Measurements from ENCODE around the gene C4orf46. TPM values are rescaled to one million over a fixed set of nuclear protein-coding genes. Genes with fewer than 3 reads are reported as not detected.
"Not testable (repeated sequence)": the region's sequence is repeated elsewhere in the genome, so short reads cannot be mapped to it uniquely, and the experiment has no call there.

Gene C4orf46
- 15.9 TPM for polyA plus RNA-seq (2013, experiment 1 of 2; ENCODE audit: insufficient read length)
- polyA plus RNA-seq (2013, experiment 2 of 2; ENCODE audit: insufficient read length): 15.8 TPM

GRCh38 chr4:158671665-158671914 lies at the start of gene C4orf46:
Gene C4orf46 (minus strand): TSS chr4:158671887. CDS start chr4:158671801, 86 bp downstream.
- no peak for DNase-seq

- DNase-seq: no peak
These were observed 44.1 kb upstream of the C4orf46 start for GRCh38 chr4:158715802-158716201.

GRCh38 chr4:158714937-158715336 lies 43.2 kb upstream of the C4orf46 start:
- no peak for DNase-seq

- DNase-seq: not testable (repeated sequence)
These were observed 40.9 kb upstream of the C4orf46 start for GRCh38 chr4:158712622-158713021.

GRCh38 chr4:158710814-158711213 lies 39.1 kb upstream of the C4orf46 start:
- peak; percentile 9 for DNase-seq

GRCh38 chr4:158704274-158704673 lies 32.6 kb upstream of the C4orf46 start:
- DNase-seq: no peak

GRCh38 chr4:158688813-158689212 lies 17.1 kb upstream of the C4orf46 start:
- no peak for DNase-seq

- DNase-seq: no peak
These were observed 10.4 kb upstream of the C4orf46 start for GRCh38 chr4:158682066-158682465.

GRCh38 chr4:158681629-158682028 lies 9.9 kb upstream of the C4orf46 start:
- DNase-seq: no peak

- DNase-seq: no peak
These were observed 7.1 kb upstream of the C4orf46 start for GRCh38 chr4:158678767-158679166.

GRCh38 chr4:158676076-158676475 lies 4.4 kb upstream of the C4orf46 start:
- DNase-seq: no peak

- DNase-seq: no peak
These were observed 1.9 kb upstream of the C4orf46 start for GRCh38 chr4:158673633-158674032.

GRCh38 chr4:158671915-158672806 lies 474 bp upstream of the C4orf46 start, which contains the start of gene ETFDH:
Gene ETFDH (plus strand): TSS chr4:158672296. CDS start chr4:158672457, 161 bp downstream.
- peak; percentile 100 for DNase-seq

- DNase-seq: peak; percentile 81
These were observed 567 bp downstream of the C4orf46 start for GRCh38 chr4:158670975-158671664.

GRCh38 chr4:158669310-158669709 lies 2.4 kb downstream of the C4orf46 start:
- DNase-seq: no peak

GRCh38 chr4:158667651-158668198 lies 4.0 kb downstream of the C4orf46 start:
- DNase-seq: no peak

- DNase-seq: no peak
These were observed 4.8 kb downstream of the C4orf46 start for GRCh38 chr4:158666892-158667291.

GRCh38 chr4:158664806-158665205 lies 6.9 kb downstream of the C4orf46 start:
- no peak for DNase-seq

GRCh38 chr4:158663707-158664625 lies 7.7 kb downstream of the C4orf46 start:
- DNase-seq: not testable (repeated sequence)

GRCh38 chr4:158663255-158663654 lies 8.4 kb downstream of the C4orf46 start:
- DNase-seq: not testable (repeated sequence)

- DNase-seq: no peak
These were observed 14.4 kb downstream of the C4orf46 start for GRCh38 chr4:158657291-158657690.

- no peak for DNase-seq
These were observed 15.2 kb downstream of the C4orf46 start for GRCh38 chr4:158656439-158656838.
